Activated naive CD8-positive, alpha-beta T cell treated with anti-CD3 and anti-CD28 coated beads for 36 hours (primary cell): Measurements from ENCODE around the gene DOCK4. TPM values are rescaled to one million over a fixed set of nuclear protein-coding genes. Genes with fewer than 3 reads are reported as not detected.
A peak's percentile ranks its signal among the peaks of the same experiment; 100 is the strongest.

ENCODE experiments used
- DNase-seq: peaks from one replicate; pipeline ENCODE4 v3.0.0; 2021
- H3K27ac Mint-ChIP-seq: one replicate; pipeline ENCODE4 v1.8.0; 2022; ENCODE audit warnings: mild to moderate bottlenecking, moderate library complexity, mixed read lengths
- H3K27me3 Mint-ChIP-seq: one replicate; pipeline ENCODE4 v1.8.0; 2022; ENCODE audit warnings: mild to moderate bottlenecking, mixed read lengths
- H3K36me3 Mint-ChIP-seq: one replicate; pipeline ENCODE4 v1.8.0; 2021; ENCODE audit warnings: mild to moderate bottlenecking, mixed read lengths
- H3K4me1 Mint-ChIP-seq: one replicate; pipeline ENCODE4 v1.8.0; 2021; ENCODE audit warnings: mixed read lengths
- H3K4me3 Mint-ChIP-seq: one replicate; pipeline ENCODE4 v1.8.0; 2022; ENCODE audit warnings: mild to moderate bottlenecking, moderate library complexity, mixed read lengths
- H3K9me3 Mint-ChIP-seq: one replicate; pipeline ENCODE4 v1.8.0; 2022; ENCODE audit warnings: mixed read lengths
- total RNA-seq, 2 experiments: library from RNA; stranded (reverse); gene quantifications; one replicate each; pipeline ENCODE4 v1.2.3, GENCODE V29; 2021

Gene DOCK4
- total RNA-seq, 2 experiments from 2014 or later = 0.28 to 0.29 TPM

DNA sequence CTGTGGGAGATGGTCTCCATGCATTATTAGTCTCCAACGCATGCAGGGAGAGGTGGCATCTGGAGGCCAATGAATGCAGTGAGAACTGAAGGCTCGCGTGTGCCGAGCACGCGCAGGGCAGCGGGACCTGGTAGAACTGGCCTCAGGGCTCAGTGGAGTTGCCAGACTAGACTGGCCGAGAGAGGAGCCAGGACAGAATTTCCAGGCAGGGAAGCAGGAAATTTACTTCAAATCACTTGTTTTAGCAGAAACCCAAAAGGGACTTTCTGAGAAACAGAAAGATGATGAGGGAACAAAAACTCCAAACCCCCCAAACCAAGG is 332.9 kb downstream of the DOCK4 start:
- H3K27ac Mint-ChIP-seq = no peak overlapping the region
- H3K36me3 Mint-ChIP-seq = no peaks in the 10 kb centered on the region
- H3K9me3 Mint-ChIP-seq = no peaks in the 10 kb centered on the region
- DNase-seq = no peak
- H3K27me3 Mint-ChIP-seq = no peaks in the 10 kb centered on the region
- no peaks in the 10 kb centered on the region for H3K4me1 Mint-ChIP-seq
- no peak overlapping the region for H3K4me3 Mint-ChIP-seq

DNA sequence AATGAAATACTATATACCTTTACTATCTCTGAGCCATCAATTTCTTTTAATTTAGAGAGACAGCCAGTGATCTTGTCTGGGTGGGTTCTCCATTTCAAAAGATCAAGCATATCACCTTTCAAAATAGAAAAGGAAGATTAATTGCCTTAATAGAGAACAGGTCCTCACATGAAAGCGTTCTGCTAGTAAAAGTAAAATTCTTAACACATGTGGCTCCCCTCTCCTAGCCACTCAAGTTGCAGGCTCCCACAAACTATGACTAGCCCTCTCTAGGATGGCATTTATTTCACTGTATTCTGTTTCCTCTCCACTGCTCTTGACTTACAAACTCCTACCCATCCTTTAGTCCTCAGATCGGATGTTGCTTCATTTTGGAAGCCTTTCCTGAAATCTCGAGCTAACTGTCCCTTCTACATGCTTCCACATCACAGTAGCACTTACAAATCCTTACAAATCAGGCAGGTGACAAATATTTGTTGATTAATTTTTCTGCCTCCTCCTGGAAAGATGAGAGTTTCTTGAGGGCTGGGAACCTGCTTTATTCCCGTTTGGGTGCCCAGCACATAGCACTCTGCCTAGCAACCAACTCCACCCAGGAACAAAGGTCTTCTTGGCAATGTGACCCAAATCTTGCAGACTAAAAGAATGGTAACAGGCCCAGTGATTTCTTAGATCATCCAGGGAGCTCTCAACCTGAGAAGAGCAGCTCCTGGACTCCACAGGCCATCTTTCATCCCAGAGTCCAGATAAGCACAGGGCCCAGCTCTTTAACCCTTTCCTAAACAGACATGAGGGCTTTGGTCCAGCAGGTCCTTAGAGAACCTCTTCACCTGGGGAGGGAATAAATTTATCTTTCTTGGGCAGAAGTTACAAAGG is 333.5 kb downstream of the DOCK4 start:
- no peaks in the 10 kb centered on the region for H3K36me3 Mint-ChIP-seq
- H3K9me3 Mint-ChIP-seq = no peaks in the 10 kb centered on the region
- no peak overlapping the region for H3K27ac Mint-ChIP-seq
- H3K4me3 Mint-ChIP-seq = no peak overlapping the region
- H3K4me1 Mint-ChIP-seq = no peaks in the 10 kb centered on the region
- DNase-seq = no peak
- H3K27me3 Mint-ChIP-seq = no peaks in the 10 kb centered on the region

DNA sequence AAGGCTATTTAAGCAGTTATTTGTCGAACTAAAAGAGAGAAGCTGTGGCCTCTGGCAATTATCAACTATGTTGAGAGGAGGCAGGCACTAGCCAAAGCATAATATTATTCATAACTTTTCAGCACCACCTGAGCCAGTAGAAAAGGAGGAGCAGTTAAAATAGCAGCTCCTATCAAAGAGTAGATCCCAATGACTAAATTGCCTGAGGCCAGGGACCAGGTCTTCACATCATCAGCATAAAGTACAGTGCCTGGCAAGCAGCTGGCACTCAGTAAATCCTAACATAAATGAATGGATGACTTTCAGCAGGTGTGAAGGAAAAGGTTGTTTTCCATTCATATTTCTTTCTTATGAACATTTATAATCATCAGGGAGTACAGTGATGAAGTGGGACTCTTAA is 334.9 kb downstream of the DOCK4 start:
- no peaks in the 10 kb centered on the region for H3K36me3 Mint-ChIP-seq
- H3K27ac Mint-ChIP-seq = no peak overlapping the region
- H3K4me1 Mint-ChIP-seq = no peaks in the 10 kb centered on the region
- no peaks in the 10 kb centered on the region for H3K9me3 Mint-ChIP-seq
- H3K4me3 Mint-ChIP-seq = no peak overlapping the region
- no peak for DNase-seq
- no peaks in the 10 kb centered on the region for H3K27me3 Mint-ChIP-seq

DNA sequence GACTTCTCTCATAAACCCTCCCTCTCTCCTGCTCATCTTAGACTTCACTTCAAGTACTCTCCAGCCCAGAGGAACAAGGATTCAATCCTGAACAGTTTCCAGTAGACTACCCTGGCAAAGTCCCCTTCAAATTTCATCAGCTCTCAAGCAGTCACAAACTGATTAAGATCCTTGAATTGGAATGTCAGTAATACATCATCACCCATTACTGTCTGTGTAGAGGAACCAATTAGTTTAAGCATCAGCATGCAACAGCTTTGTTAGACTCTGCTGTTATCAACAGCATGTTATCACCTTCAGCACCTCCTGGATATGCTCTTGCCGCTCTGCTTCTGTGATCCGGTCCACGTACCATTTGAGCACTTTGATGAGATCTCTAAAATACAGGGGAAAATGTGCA is 336.9 kb downstream of the DOCK4 start:
- H3K4me3 Mint-ChIP-seq = no peak overlapping the region
- no peaks in the 10 kb centered on the region for H3K27me3 Mint-ChIP-seq
- no peaks in the 10 kb centered on the region for H3K4me1 Mint-ChIP-seq
- H3K36me3 Mint-ChIP-seq = no peaks in the 10 kb centered on the region
- DNase-seq = no peak
- no peaks in the 10 kb centered on the region for H3K9me3 Mint-ChIP-seq
- no peak overlapping the region for H3K27ac Mint-ChIP-seq

DNA sequence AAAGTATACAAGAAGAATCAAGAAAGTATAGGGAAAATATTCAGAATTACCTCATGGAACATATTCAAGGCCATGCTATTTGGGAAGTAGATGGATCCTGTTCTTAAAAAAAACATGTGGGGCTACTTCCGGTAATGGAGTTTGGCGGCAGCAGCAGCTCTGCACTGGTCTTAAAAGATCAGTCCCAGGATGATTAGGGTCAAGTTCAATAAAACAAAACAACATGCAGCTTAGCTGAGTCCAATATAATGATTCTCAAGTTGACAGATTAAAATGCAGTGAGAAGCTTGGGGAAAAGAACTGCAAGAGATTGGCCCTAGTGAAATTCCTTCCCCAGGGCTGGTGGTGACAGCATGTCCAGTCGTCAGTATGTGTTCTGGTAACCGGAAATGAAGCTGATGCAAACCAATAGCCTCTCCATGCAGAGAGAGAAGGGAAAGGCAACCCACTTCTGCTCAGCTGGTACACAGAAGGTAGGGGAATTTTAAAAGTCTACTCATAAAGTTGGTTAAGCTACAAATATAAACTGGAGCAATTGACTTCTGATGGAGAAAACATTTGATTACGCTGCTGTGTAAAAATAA is 338.8 kb downstream of the DOCK4 start:
- Mint-ChIP-seq H3K27me3 (peaks cover 3% of the 10 kb centered on the region), H3K27ac (no peak overlapping the region), H3K36me3 (no peaks in the 10 kb centered on the region), H3K9me3 (no peaks in the 10 kb centered on the region), H3K4me1 (no peaks in the 10 kb centered on the region), H3K4me3 (no peak overlapping the region)
- DNase-seq = no peak

DNA sequence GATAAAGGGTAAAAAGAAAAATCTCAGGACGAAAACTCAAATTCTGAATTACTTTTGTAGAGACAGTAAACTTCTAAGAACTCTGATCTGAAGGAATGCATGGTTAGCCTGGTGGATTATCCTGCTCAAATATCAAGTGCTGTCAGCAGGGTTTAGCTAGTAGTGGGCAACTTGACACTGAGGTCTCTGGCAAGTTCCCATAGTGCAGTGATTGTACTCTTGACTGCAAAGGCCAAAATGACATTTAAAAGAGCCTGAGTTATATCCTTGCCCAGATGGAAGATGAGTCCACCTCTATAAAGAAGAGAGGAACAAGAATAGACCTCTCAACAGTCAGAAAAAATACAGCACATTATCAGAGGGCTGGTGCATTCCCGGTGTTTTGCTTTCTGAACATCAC is 339.4 kb downstream of the DOCK4 start:
- H3K27me3 Mint-ChIP-seq = peaks cover 3% of the 10 kb centered on the region
- no peaks in the 10 kb centered on the region for H3K4me1 Mint-ChIP-seq
- DNase-seq = no peak
- H3K4me3 Mint-ChIP-seq = no peak overlapping the region
- H3K9me3 Mint-ChIP-seq = no peaks in the 10 kb centered on the region
- no peak overlapping the region for H3K27ac Mint-ChIP-seq
- no peaks in the 10 kb centered on the region for H3K36me3 Mint-ChIP-seq

DNA sequence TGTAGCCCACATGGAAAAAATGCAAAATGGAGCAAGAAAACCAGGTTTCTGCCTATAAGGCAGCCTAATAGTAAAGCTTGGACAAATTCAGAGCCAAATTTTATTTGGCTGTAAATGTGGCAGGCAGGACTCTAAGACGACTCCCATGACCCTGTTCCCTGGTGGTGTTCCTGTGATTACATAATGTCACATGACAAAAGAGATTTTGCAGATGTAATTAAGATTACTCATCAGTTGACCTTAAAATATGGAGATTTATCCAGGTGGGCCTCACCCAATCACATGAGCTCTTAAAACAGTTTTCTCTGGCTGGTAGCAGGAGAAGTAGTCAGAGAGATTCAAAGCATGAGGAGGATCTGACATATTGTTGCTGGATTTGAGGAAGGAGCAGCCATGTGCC is 340.8 kb downstream of the DOCK4 start:
- peaks cover 2% of the 10 kb centered on the region for H3K4me1 Mint-ChIP-seq
- peaks cover 3% of the 10 kb centered on the region for H3K27me3 Mint-ChIP-seq
- no peaks in the 10 kb centered on the region for H3K9me3 Mint-ChIP-seq
- no peaks in the 10 kb centered on the region for H3K36me3 Mint-ChIP-seq
- no peak for DNase-seq
- no peak overlapping the region for H3K4me3 Mint-ChIP-seq
- H3K27ac Mint-ChIP-seq = no peak overlapping the region

DNA sequence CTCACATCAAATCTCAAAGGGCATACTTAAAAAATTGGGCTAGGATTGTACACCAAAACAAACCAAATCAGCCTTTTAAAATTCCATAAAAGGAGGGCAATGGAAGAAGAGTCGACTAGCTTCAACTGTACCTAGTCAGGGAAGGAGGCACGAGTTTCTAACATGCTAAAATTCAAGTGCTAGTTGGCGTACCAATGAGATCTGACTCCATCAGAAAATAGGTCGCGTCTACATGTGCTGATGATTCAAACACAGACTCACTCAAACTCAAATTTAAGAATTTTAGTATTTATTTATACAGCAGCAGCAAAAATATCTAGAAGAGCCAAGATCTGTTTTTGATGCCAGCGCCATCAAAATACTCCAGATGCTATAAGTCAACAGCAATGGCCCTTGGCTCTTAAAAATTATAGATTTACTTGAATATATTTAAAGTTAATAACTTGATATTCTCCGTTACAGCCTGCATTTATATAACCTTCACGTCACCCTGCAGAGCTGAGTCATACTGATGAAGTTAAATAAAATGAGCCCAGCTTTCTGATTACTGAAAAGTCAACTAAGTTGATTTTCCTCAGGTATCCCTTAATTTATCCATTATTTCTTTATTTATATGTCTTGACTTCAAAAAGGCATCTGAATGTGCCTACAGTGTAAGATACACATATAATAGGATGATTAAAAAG is 341.8 kb downstream of the DOCK4 start:
- DNase-seq = no peak
- Mint-ChIP-seq H3K27ac (no peak overlapping the region), H3K9me3 (no peaks in the 10 kb centered on the region), H3K4me1 (peaks cover 3% of the 10 kb centered on the region), H3K36me3 (no peaks in the 10 kb centered on the region), H3K27me3 (peaks cover 3% of the 10 kb centered on the region), H3K4me3 (no peak overlapping the region)

DNA sequence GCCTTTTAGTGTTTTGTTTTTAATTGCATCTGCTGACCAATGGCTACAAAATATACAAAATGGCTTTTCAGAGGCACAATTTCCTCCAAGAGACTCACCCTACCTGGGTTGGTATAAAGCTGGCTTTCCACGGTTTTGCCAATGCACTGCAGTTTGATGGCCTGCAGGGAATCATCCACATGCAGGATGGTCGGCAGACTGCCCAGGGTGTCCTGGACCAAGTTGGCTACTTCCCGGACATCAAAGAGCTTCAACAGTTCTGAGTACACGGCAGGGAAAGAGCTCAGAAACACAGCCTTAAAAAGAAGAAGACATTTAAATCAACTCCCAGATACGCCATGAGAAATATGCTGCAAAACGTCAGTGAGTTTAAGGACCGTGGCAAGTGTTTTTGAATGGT is 342.9 kb downstream of the DOCK4 start:
- Mint-ChIP-seq H3K36me3 (no peaks in the 10 kb centered on the region), H3K4me1 (peaks cover 3% of the 10 kb centered on the region), H3K4me3 (no peak overlapping the region), H3K27ac (no peak overlapping the region), H3K9me3 (no peaks in the 10 kb centered on the region), H3K27me3 (peaks cover 3% of the 10 kb centered on the region)
- DNase-seq = no peak

DNA sequence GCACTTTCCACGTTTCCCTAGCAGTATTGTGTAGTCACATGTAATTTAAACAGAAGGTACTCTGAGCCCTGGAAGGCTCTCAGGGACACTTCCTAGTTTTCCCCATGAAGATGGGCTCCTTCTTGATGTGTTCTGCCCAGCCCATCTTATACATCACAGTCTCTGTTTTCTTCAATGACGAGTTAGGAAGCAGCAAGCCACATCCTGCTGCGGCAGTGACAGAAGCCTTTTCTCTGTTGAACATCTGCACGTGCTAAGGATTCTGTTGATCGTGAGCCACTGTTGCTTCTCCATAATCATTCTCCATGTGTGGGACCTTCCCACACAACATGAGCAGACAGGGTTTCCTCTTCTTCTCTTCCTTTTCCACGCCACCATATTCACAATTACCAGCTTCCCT is 346.0 kb downstream of the DOCK4 start:
- DNase-seq = no peak
- Mint-ChIP-seq H3K4me3 (no peak overlapping the region), H3K9me3 (no peaks in the 10 kb centered on the region), H3K36me3 (no peaks in the 10 kb centered on the region), H3K4me1 (peaks cover 3% of the 10 kb centered on the region), H3K27me3 (peaks cover 6% of the 10 kb centered on the region), H3K27ac (peak overlapping the region; percentile 3)

DNA sequence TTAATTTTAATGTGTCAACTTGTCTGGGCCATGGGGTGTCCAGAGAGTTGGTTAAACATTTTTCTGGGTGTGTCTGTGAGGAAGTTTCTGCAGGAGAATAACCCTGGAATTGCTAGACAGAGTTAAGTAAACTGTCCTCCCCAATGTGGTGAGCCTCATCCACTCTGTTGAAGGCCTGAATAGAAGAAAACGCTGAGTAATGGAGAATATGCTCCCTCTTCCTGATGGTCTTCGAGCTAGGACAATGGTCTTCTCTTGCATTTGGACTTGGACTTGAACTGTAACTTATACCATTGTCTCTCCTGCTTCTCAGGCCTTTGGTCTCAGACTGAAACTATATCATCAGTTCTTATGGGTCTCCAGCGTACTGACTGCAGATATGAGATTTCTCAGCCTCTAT is 347.9 kb downstream of the DOCK4 start:
- no peak for DNase-seq
- Mint-ChIP-seq H3K9me3 (no peaks in the 10 kb centered on the region), H3K36me3 (no peaks in the 10 kb centered on the region), H3K4me1 (peaks cover 3% of the 10 kb centered on the region), H3K4me3 (no peak overlapping the region), H3K27ac (no peak overlapping the region), H3K27me3 (peaks cover 4% of the 10 kb centered on the region)

DNA sequence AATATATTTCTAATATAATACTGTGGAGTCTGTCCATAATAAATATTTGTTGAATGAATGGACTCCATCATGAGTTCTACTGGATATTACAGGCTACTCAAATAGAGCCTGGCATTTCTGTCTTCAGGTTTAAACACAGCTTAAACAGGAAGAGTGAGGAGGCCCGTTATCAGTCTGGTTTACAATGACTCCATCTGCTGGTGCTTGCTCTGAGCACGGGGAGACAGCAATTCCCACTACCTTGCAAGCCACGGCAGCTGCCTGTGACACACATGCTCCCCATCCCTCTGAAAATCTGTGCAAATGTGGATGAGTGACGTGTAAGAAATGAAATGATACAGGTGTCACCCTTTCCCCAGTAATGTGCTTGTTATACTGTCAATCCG is 350.4 kb downstream of the DOCK4 start:
- no peak for DNase-seq
- no peaks in the 10 kb centered on the region for H3K36me3 Mint-ChIP-seq
- H3K27me3 Mint-ChIP-seq = peaks cover 8% of the 10 kb centered on the region
- H3K9me3 Mint-ChIP-seq = no peaks in the 10 kb centered on the region
- no peak overlapping the region for H3K4me3 Mint-ChIP-seq
- no peak overlapping the region for H3K27ac Mint-ChIP-seq
- peaks cover 3% of the 10 kb centered on the region for H3K4me1 Mint-ChIP-seq

DNA sequence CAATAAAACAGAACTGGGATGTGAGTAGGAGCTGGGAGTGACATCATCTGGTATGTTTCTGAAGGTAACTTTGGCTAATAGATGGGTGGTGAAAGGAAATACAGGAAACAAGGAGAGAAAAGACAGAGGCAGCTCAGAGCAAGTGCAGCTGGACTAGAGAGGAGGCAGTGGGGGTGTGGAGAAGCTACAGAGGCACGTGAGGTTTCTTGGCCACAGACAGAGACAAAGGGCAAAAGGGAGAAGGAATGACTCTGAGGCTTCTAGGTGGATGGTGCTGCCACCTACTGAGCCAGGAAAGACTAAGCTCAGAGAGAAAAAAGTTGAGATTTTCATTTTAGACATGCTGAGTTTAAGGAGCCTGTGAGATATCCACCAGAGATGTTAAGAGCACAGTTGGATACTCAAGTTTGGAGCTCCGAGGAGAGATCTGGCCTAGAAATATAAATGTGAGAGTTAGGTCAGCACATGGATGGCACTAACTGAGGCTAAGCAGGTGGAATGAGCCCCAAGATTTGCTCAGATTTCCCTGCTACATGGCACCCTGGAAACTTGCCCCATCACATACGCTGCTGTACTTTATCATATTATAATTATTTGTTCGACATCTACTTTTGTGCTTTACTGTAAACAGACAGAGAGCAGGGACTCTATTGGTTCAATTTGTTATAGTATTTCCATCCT is 350.9 kb downstream of the DOCK4 start:
- H3K4me3 Mint-ChIP-seq = no peak overlapping the region
- no peak overlapping the region for H3K27ac Mint-ChIP-seq
- DNase-seq = no peak
- peaks cover 8% of the 10 kb centered on the region for H3K27me3 Mint-ChIP-seq
- H3K4me1 Mint-ChIP-seq = peaks cover under 1% of the 10 kb centered on the region
- no peaks in the 10 kb centered on the region for H3K36me3 Mint-ChIP-seq
- H3K9me3 Mint-ChIP-seq = no peaks in the 10 kb centered on the region

DNA sequence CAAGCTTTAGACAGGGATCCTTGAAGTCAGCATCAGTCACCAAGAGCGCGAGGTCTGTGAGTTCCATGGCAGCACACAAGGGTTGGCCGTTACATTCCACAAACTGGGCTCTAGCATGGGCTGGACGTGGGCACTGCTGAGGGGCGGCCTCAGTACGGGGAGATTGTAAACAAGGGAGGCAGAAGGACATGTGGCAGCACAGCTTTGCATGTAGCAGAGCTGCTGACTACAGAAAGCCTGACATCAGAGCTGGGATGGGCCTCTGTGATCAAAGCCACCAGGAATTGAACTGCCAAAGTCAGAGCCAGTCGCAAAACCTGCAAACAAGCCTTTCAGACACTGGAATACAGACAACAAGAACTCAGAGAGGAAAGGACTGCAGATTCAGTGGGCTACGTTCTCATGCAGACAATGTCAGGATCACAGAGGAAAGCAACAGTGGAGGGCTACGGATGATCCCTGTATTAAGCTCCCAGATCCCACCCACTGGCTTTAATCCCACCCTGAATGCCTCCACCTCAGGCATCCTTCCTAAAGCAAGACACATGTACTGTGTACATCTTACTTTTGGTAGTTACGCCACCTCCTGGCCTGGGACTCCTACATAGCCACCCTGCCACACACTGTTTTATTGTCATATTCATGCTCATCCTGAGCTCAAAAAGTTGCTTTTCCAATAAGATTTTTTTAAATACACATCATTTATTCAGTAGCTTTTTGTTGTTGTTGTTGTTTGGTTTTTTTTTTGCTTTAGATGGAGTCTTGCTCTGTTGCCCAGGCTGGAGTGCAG is 352.8 kb downstream of the DOCK4 start:
- Mint-ChIP-seq H3K4me3 (no peak overlapping the region), H3K9me3 (no peaks in the 10 kb centered on the region), H3K36me3 (no peaks in the 10 kb centered on the region), H3K27me3 (peaks cover 8% of the 10 kb centered on the region), H3K27ac (no peak overlapping the region), H3K4me1 (no peaks in the 10 kb centered on the region)
- no peak for DNase-seq

DNA sequence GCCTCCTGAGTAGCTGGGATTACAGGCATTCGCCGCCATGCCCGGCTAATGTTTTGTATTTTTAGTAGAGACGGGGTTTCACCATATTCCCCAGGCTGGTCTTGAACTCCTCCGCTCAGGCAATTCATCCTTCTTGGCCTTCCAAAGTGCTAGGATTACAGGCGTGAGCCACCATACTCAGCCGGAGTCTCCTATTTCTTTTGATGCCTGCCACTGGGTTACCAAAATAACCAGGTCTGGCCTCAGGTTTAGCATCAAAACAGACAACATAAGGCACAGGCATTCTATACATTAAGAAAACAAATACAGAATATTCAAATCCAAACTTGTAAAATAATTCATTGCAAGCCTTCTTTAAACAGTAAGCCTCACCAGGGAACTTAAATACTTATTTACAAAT is 354.1 kb downstream of the DOCK4 start:
- Mint-ChIP-seq H3K27ac (no peak overlapping the region), H3K36me3 (no peaks in the 10 kb centered on the region), H3K9me3 (no peaks in the 10 kb centered on the region), H3K4me1 (no peaks in the 10 kb centered on the region), H3K27me3 (peaks cover 8% of the 10 kb centered on the region), H3K4me3 (no peak overlapping the region)
- no peak for DNase-seq
